Measurements from ENCODE around the gene TMEM59L. TPM values are rescaled to one million over a fixed set of nuclear protein-coding genes. Genes with fewer than 3 reads are reported as not detected.

Gene TMEM59L
- total and polyA plus RNA-seq, 9 donors: 3.9 to 23.6 (median 14.9) TPM

- 6% methylated on average over 31 of the region's 32 CpGs for WGBS (ENCODE audit: insufficient coverage)
These were observed 9.3 kb upstream of the TMEM59L start for GRCh38 chr19:18603255-18603957.

GRCh38 chr19:18603958-18604819 lies 8.5 kb upstream of the TMEM59L start:
- H3K4me3 ChIP-seq (ENCODE audit: low read length): no peak overlapping the region
- H3K4me1 ChIP-seq (ENCODE audit: control insufficient read depth, insufficient read depth, low read length): peaks cover 36% of the 10 kb centered on the region
- 4% methylated on average over 8 of the region's 26 CpGs for WGBS (ENCODE audit: insufficient coverage)
- H3K36me3 ChIP-seq (ENCODE audit: control insufficient read depth, insufficient read depth, low read length): no peaks in the 10 kb centered on the region
- peaks cover 82% of the 10 kb centered on the region for H3K27me3 ChIP-seq (ENCODE audit: control insufficient read depth, insufficient read depth, low read length)
- DNase-seq: no peak
- no peak overlapping the region for H3K27ac ChIP-seq (ENCODE audit: low read length)
- no peaks in the 10 kb centered on the region for H3K9me3 ChIP-seq (replicated peaks; ENCODE audit: control insufficient read depth, low read depth, low read length)

More at GRCh38 chr19:18603255-18603957, 9.3 kb upstream of the TMEM59L start:
- H3K9me3 ChIP-seq (replicated peaks; ENCODE audit: control insufficient read depth, low read depth, low read length): no peaks in the 10 kb centered on the region
- H3K4me1 ChIP-seq (ENCODE audit: control insufficient read depth, insufficient read depth, low read length): peaks cover 41% of the 10 kb centered on the region
- DNase-seq: no peak
- peaks cover 81% of the 10 kb centered on the region for H3K27me3 ChIP-seq (ENCODE audit: control insufficient read depth, insufficient read depth, low read length)
- no peak overlapping the region for H3K27ac ChIP-seq (ENCODE audit: low read length)
- no peaks in the 10 kb centered on the region for H3K36me3 ChIP-seq (ENCODE audit: control insufficient read depth, insufficient read depth, low read length)
- no peak overlapping the region for H3K4me3 ChIP-seq (ENCODE audit: low read length)

- Histone ChIP-seq H3K4me3 (ENCODE audit: low read length) (no peak overlapping the region), H3K4me1 (ENCODE audit: control insufficient read depth, insufficient read depth, low read length) (peaks cover 36% of the 10 kb centered on the region), H3K27ac (ENCODE audit: low read length) (no peak overlapping the region), H3K9me3 (replicated peaks; ENCODE audit: control insufficient read depth, low read depth, low read length) (no peaks in the 10 kb centered on the region), H3K27me3 (ENCODE audit: control insufficient read depth, insufficient read depth, low read length) (peaks cover 82% of the 10 kb centered on the region), H3K36me3 (ENCODE audit: control insufficient read depth, insufficient read depth, low read length) (no peaks in the 10 kb centered on the region)
- no CpG with 5 or more reads among the region's 10 CpGs for WGBS (ENCODE audit: insufficient coverage)
- no peak for DNase-seq
These were observed 7.9 kb upstream of the TMEM59L start for GRCh38 chr19:18604820-18605159.

- WGBS (ENCODE audit: insufficient coverage): 13% methylated on average over 17 of the region's 17 CpGs
These were observed 7.5 kb upstream of the TMEM59L start for GRCh38 chr19:18605196-18605545.

GRCh38 chr19:18605546-18606280 lies 7.0 kb upstream of the TMEM59L start:
- 4% methylated on average over 60 of the region's 65 CpGs for WGBS (ENCODE audit: insufficient coverage)
- H3K36me3 ChIP-seq (ENCODE audit: control insufficient read depth, insufficient read depth, low read length): no peaks in the 10 kb centered on the region
- H3K4me1 ChIP-seq (ENCODE audit: control insufficient read depth, insufficient read depth, low read length): peaks cover 36% of the 10 kb centered on the region
- no peaks in the 10 kb centered on the region for H3K9me3 ChIP-seq (replicated peaks; ENCODE audit: control insufficient read depth, low read depth, low read length)
- H3K27ac ChIP-seq (ENCODE audit: low read length): no peak overlapping the region
- no peak for DNase-seq
- H3K4me3 ChIP-seq (ENCODE audit: low read length): peak overlapping the region; percentile 22
- H3K27me3 ChIP-seq (ENCODE audit: control insufficient read depth, insufficient read depth, low read length): peaks cover 89% of the 10 kb centered on the region

More at GRCh38 chr19:18605196-18605545, 7.5 kb upstream of the TMEM59L start:
- no peak for DNase-seq
- H3K27ac ChIP-seq (ENCODE audit: low read length): no peak overlapping the region
- H3K4me3 ChIP-seq (ENCODE audit: low read length): no peak overlapping the region
- no peaks in the 10 kb centered on the region for H3K9me3 ChIP-seq (replicated peaks; ENCODE audit: control insufficient read depth, low read depth, low read length)
- peaks cover 36% of the 10 kb centered on the region for H3K4me1 ChIP-seq (ENCODE audit: control insufficient read depth, insufficient read depth, low read length)
- peaks cover 85% of the 10 kb centered on the region for H3K27me3 ChIP-seq (ENCODE audit: control insufficient read depth, insufficient read depth, low read length)
- H3K36me3 ChIP-seq (ENCODE audit: control insufficient read depth, insufficient read depth, low read length): no peaks in the 10 kb centered on the region

- no peak for DNase-seq
- H3K4me1 ChIP-seq (ENCODE audit: control insufficient read depth, insufficient read depth, low read length): peaks cover 43% of the 10 kb centered on the region
- peak within 1 kb of the TSS; percentile 37 for H3K4me3 ChIP-seq (ENCODE audit: low read length)
- H3K9me3 ChIP-seq (replicated peaks; ENCODE audit: control insufficient read depth, low read depth, low read length): no peaks in the 10 kb centered on the region
- H3K36me3 ChIP-seq (ENCODE audit: control insufficient read depth, insufficient read depth, low read length): no peaks in the 10 kb centered on the region
- H3K27me3 ChIP-seq (ENCODE audit: control insufficient read depth, insufficient read depth, low read length): peaks cover 93% of the 10 kb centered on the region
- 1% methylated on average over 82 of the region's 116 CpGs for WGBS (ENCODE audit: insufficient coverage)
- no peak within 1 kb of the TSS for H3K27ac ChIP-seq (ENCODE audit: low read length)
These were observed 6.1 kb upstream of the TMEM59L start, which contains the start of gene CRLF1 for GRCh38 chr19:18606281-18607225. Gene CRLF1, minus strand, starts transcription at chr19:18606799. Its CDS starts 143 bp downstream, at chr19:18606656.

- Histone ChIP-seq H3K27ac (ENCODE audit: low read length) (no peak overlapping the region), H3K9me3 (replicated peaks; ENCODE audit: control insufficient read depth, low read depth, low read length) (no peaks in the 10 kb centered on the region), H3K4me3 (ENCODE audit: low read length) (peak overlapping the region; percentile 37), H3K36me3 (ENCODE audit: control insufficient read depth, insufficient read depth, low read length) (no peaks in the 10 kb centered on the region), H3K27me3 (ENCODE audit: control insufficient read depth, insufficient read depth, low read length) (peaks cover 93% of the 10 kb centered on the region), H3K4me1 (ENCODE audit: control insufficient read depth, insufficient read depth, low read length) (peaks cover 52% of the 10 kb centered on the region)
- peak; percentile 44 for DNase-seq
- 1% methylated on average over 29 of the region's 68 CpGs for WGBS (ENCODE audit: insufficient coverage)
These were observed 5.2 kb upstream of the TMEM59L start for GRCh38 chr19:18607226-18608101.

GRCh38 chr19:18608102-18608804 lies 4.4 kb upstream of the TMEM59L start:
- Histone ChIP-seq H3K27me3 (ENCODE audit: control insufficient read depth, insufficient read depth, low read length) (peaks cover 92% of the 10 kb centered on the region), H3K4me3 (ENCODE audit: low read length) (no peak overlapping the region), H3K27ac (ENCODE audit: low read length) (no peak overlapping the region), H3K36me3 (ENCODE audit: control insufficient read depth, insufficient read depth, low read length) (no peaks in the 10 kb centered on the region), H3K9me3 (replicated peaks; ENCODE audit: control insufficient read depth, low read depth, low read length) (no peaks in the 10 kb centered on the region), H3K4me1 (ENCODE audit: control insufficient read depth, insufficient read depth, low read length) (peaks cover 53% of the 10 kb centered on the region)
- no peak for DNase-seq
- WGBS (ENCODE audit: insufficient coverage): 22% methylated on average over 5 of the region's 5 CpGs

All from muscle of leg (tissue), 11 donors.